ENCODE measurements around the gene NR2F6.
A peak's percentile ranks its signal among the peaks of the same experiment; 100 is the strongest.

The NR2F6 gene

DNA sequence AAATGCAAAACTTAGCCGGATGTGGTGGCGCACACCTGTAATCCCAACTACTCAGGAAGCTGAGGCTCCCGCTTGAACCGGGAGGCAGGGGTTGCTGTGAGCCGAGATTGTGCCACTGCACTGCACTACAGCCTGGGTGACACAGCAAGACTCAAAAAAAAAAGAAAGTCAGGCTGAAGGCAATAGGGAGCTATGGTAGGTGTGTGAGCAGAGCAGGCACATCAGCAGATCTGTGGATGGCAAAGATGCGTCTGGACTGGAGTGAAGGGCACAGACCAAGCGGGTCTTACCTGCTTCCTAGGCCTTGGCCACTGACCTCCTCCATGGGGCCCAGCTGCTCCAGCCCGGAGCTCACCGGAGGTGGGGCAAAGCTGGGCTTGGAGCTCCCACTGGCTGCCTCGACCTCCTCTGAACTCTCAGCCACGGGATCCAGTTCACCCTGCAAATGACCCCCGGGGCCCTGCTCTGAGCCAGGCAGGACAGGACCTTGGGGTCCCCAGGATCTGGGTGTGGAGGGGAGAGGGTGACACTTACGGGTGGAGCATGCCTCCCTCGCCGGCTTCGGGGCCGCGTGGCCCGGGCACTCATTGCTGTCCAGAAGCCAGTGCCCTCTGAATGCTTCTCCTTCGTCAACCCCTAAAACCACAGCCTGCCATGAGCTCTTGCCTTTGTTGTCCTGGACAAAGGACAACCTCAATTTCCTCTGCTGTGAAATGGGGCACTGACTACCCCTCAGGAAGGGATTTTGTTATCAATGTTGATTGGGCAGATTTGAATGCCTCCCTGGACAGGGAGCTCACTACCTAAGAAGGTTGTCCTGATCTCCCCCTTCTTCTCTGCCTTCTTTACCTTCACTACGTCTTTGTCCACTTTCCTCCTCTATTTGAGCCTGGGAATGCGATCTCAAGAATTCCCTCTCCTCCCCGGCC, 18.3 kb upstream of the NR2F6 start:
- DNase-seq: no peak

DNA sequence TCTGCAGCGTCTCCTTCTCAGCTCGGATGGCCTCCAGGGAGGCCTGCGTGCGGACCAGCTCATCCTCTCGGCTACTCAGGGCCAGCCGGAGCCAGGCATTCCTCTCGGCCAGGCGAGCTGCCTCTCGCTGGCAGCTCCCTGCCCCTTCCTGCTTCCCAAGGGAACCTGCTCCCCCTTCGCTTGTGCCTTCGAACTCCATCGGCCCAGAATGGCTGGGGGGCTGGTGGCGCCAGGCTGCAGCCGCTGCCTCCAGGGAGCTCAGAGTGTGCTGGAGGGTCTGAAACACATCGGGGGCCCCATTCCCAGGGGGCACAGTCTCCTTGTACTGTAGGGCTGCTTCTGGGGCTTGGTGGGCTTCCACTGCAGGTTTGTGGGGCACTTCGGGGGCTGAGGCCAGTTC, 16.8 kb upstream of the NR2F6 start:
- DNase-seq: no peak

DNA sequence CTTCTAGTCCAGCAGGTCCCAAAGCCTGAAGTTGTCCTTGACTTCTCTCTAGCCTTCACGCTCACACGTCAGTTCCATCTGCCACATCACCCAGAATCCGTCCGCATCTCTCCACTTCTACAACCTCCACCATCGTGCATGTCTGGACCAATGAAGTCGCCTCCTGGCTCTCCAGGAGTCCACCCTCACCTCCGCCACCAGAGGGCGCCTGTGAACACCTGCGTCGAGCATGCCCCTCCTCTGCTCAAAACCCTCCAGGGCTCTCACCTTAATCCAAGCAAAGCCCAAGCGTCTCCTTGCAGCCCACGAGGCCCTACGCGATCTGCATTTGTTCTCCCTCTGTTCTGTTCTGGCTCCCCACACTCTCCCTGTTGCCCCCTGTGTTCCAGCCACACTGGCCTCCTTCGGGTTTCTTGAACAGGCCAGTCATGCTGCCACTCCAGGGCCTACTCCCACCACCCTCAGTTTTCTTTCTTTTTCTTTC, 15.2 kb upstream of the NR2F6 start:
- DNase-seq: peak; percentile 72 to 90 (median 83)

DNA sequence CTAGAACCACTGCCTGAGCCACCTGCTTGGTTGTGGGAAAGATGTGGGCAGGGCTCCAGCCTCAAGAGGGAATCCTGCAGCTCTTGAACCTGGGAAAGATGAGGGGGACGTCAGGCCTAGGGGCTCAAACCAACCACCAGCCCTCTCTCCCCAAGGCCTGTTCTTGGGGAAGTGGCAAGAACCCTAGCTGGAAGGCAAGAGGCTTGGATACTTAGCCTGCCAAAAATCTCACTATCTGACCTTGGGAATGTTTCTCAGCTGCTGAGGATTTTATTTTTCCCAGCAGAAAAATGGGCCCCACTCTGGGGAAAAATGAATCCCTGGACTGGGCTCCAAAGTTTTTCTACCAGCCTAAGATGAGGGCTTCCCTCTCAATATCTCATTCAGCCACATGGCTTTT, 14.2 kb upstream of the NR2F6 start:
- no peak for DNase-seq

DNA sequence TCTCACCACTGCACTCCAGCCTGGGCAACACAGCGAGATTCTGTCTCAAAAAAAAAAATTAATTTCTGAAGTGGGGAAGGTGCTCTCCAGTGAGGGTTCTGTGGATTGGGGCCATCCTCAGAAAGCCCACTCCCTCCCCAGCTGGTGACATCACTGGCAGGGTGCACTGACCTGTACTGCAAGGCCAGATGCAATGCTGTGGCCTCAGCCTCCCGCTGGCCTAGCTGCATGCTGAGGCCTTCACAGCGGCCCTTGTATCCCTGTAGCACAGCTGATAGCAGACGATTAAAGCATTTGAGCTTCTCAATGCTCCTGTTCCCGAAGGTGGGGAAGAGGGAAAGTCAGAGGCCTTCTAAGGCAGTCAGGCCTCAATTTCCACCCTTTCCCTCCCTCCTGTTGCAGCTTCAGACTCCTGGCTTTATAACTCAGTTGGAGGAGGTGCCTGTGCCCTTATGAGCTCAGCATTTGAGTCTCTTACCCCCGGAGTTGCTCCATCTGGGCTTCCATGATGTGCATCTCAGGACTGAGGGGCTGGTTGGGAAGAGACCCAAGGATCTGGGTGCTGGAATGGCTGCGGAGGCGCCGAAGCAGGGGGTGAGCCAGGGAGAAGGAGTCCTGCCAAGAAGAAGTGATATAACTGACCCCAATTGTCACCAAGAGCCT, 13.5 kb upstream of the NR2F6 start:
- no peak for DNase-seq

DNA sequence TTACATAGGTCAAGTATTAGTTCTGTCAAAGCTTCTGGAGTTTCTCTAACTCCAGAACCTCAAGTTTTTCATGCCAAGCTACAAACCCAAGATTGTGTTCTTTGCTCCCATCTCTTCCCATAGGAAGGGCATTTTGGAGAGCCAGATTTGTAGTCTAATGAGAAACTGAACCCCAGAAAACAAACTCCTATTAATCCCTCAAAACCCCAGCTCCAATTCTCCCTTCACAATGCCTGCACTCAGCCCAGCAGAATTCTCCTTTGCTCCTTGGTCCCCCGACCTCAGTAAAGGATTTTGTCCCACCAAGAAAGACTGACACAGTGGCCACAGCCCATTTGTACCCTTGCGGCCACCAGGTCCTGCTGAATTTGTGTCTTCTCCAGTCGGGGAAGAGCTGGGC, 10.4 kb upstream of the NR2F6 start:
- no peak for DNase-seq

DNA sequence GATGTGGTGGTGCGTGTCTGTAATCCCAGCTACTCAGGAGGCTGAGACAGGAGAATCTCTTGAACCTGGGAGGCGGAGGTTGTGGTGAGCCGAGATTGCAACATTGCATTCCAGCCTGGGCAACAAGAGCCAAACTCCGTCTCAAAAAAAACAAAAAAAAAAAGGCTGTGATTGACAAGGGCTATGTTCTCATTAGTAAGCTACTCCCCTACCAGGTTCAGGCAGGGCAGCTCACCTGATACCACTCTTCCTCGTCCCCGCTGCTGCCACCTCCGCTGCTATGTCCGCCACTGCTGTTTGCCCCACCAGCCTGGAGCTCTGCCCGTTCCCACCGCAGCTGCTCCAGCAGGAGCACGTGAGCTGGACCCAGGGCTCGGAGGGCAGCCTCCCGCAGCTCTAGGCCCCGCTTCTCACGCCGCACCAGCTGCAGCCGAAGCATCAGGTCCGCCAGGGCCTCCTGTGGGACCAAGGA, 9.5 kb upstream of the NR2F6 start:
- no peak for DNase-seq

DNA sequence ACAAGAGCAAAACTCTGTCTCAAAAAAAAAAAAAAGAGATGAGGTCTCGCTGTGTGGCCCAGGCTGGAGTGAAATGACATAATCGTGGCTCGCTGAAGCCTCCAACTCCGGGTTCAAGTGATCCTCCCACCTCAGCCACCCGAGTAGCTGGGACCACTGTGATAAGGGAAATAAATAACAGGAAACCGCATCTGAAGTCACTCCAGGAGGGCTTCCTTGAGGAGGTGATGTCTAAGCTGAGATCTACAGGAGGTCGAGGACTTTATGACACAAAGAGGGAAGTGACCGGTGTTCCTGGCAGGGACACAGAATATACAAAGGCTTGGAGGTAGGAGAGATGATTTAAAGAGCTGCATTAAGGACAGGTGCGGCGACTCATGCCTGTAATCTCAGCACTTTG, 8.9 kb upstream of the NR2F6 start:
- no peak for DNase-seq

DNA sequence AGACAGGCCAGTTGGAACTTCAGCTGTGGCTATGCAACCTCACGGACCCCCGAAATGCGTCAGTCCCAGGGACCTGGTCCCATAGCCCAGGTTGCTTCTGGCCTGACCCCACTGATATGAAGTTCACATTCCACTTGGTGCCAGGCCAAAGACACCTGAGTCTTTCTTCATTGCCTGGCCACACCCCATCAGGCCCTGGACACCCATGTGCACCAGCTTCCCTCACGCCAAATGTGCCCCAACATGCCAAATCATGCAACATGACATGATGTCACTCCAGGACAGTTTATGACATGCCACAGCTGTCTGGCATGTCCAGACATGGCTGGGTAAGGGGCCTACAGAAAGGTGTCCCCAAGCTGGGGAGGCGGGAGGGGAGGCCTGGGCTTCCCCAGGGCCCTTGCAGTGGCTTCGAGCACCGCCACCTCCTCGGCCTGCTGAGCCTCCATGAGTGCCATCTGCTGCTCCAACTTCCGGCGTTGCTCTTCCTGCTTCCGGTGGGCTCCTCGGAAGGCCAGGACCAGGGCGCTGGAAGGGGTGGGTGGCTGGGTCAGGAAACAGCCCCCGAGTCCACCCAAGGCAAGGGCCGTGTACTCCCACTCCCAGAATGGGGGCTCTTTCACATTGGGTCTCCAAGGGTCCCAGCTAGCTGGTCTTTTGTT, 4.3 kb upstream of the NR2F6 start:
- no peak for DNase-seq

DNA sequence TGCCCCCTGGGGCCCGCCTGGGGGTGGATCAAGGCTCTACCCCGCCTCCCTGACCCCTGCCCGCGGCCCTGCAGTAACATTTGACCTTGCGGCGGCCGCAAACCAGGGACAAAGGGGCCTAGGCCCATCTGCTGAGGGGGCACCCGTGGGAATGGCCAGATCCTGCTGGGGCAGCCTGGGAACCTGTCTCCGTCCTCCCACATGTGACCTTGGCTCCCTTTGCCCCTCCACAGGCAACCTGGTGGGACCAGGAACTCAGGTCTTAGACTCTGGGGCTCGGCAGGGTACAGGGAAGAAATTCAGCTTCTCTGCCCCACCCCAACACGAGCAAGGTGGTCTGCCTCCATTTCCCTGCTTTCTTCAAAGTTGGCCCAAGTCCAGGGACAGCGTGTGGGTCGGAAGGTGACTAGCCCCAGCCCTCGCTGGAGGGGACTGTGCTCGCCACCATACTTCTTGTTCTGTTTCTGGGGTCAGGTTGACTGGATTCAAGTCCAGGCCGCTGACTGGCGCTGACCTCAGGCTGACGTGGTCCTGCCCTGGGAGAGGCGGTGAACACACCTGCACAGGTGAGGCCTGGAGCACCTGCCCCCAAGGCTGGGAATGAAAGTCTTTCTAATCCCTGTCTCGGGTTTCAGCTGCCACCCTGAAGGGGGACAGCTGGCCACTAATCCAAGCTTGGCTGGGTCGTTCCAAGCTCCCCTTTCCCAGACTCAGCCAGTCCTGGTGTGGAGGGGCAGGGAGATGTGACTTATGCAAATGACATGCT, 2.5 kb upstream of the NR2F6 start:
- no peak for DNase-seq

DNA sequence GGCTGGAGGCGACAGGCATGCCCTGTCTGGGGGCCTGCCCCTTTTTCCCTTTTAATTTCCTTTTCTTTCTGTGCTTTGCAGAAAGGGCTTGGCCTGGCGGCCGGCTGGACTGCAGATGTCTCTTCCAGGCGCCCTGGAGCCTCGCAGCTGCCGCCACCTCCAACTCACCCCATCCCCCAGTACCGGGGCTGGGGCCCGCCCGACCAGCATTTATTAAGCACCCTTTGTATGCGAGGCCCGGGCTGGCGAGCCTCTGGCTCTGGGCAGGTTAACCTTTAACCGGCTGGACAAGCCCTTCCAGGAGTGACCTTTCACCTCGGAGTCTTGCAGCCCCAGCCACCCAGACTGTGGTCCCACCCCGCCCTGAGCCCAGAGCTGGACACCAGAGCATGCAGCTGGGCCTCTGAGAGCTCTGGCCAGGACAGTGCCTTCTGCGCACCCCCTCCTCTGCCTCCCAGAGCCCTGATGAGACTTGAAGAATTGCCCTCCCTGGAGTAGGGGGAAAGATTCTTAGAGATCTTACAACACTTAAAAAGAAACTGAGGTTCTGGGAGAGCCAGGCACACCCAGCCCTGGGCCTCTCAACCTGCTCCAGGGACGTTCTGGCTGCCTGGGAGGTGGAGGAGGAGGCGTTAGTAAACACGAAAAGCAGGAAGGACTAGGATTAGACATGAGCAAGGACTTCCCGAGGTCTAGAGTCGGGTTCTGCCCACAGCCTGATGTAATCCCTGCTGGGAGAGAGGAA, 1.1 kb upstream of the NR2F6 start:
- no peak for DNase-seq

DNA sequence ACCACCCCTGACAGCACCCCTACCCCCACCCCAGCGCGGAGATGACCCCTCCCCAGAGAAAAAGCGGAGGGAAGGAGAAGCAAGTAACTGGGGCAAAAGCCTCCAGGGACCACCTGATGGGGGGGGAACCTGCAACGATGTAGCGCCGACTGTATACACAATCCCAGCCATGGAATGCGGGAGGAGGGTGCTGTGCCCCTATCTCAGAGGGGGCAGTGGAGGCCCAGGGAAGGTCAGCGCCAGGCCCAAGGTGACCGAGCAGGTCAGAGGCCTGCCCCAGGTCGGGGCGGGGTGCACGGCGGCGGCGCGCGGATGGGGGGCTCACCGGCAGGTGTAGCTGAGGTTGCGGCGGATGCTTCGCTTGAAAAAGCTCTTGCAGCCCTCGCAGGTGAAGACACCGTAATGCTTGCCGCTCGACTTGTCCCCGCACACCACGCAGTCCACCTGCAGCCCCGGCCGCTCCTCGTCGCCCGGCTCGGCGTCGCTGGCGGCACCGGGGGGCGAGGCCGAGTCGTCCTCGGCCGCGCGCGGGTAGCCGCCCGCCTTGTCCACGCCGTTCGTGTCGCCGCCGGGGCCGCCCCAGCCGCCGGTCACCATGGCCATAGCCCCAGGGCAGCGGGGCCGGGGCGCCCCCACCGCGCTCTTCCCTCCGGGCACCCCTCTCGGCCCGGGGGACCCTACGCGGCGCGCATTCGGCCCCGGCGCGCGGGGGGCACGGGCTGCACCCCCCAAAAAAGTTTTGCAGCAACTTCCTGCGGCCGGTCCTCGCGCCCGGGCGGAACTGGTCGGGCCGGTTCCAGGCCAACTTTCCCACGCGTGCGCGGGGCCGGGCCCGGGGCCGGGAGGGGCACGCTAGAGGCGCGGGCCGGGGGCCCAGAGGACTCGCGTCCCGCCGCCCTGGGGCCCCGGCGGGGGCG, 843 bp downstream of the NR2F6 start:
- DNase-seq: no peak

DNA sequence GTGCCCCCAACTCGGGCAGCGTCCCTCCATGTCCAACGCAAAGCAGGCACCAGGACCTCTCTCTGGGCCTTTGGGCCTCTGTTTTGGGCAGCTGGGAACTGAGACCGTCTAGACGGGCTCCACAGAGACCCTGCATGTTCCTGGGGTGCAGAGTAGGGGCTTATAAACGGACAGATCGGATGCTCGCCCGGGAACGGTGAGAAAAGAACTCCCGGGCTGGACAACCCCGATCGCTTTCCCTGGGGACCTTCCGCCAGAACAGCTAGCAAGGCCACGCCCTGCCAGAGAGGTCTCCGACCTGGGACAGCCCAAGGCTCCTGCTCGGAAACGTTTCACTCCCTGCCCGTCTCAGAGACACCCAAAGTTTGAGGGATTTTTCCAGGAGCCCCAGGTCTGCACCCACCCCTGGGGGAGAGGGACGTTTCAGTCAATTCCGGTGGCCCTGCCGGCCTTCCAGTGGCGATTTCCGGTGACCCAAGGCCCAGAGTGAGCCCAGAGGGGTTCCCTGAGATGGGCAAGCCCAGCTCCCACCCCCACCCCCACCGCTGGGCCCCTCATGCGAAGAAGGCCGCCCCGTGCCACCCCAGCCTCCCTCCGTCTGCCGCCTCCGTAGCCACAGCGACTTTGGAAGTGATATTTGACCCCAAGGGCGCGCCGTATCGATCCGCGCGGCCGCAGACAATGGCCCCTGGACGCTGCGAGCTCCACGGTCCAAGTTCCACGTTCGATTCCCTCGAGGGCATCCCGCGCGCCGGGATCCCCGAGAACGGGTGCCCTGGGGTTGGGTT, 1.7 kb downstream of the NR2F6 start:
- DNase-seq: no peak

DNA sequence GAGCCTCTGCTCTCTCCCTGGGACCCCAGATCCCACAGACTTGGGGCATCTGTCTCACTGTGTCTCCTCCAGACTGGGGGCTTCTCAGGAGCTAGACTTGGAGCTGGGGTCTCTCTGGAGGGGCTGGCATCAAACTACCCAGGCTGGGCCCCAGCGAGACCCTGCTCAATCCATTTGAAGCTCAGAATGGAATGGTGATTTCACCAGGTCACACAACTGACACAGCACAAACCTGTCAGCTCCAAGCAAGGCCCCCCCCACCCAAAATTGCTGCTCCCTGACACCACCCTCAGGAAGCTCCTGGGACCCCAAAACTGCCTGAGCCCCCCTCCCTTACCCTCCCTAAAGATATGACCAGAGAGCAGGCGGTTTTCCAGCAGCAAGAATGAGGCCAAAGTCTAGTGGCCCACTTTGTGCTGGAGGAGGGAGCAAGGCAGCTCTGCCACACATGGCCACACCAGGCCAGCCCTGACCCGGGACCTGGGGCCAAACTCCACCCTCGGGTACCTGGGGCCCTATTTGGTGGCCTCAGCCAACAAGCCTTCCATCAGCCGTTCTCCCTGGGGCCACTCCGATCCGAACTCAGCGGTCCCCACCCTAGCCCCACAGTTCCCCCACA, 2.4 kb downstream of the NR2F6 start:
- DNase-seq: no peak

DNA sequence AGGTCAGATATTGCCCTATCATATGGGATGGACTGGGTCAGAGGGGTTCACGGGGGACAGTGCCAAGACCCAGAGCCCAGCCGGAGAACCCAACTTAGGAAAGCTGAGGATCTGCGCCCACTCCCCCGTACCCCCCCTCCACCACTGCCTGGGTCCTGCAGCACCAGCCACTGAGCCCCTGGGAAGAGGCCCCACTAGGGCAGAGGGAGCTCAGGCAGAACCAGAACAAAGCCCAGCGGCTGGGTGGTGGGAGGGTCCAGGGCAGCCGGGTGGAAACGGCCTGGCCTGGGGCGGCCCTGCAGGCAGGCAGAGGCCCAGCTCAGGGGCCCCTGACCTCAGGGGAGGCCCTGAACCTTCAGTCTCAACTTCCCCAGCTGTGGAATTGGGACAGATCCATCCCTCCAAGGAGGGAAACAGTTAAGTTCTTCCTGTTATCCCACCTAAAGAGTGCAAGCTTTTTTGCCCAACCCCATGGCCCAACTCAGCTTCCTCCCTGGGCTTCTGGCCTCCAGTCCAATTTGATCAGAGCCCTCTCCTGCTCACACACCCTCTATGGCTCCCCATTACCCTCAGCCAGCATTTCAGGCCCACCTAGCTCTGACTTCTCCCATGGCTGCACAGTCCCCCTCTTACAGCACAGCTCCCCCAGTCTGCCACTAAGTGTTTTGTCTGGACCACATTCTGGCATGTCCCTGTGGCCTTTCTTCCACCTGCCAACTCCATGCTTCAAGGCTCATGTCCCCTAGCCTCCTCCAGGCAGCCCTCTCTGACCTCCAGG, 3.1 kb downstream of the NR2F6 start:
- no peak for DNase-seq

DNA sequence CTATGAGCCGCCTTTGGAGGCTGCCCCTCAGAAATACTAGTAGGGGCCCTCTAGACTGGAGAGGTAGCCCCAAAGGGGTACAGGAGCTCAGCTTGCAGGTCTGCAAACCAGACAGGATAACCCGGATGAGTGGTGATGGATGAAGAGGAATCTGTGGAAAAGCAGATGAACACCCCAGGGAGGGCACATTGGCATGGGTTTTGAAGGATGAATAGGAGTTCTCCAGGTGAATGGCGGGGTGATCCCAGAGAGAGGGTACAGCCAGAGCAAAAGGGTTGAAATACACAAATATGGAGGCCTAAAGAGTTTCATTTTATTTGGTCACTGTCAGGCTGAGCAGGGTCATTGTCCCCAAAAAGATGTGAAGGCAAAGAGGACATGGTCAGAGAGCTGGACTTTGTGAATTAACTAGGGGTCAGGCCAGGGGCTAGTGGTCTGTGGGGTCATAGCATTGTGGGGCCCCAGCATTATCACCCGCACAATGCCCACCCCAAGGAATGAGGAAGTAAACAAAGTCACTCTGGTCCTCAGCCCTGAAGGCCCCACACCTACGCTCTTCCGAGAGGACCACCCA, 4.8 kb downstream of the NR2F6 start:
- DNase-seq: no peak

DNA sequence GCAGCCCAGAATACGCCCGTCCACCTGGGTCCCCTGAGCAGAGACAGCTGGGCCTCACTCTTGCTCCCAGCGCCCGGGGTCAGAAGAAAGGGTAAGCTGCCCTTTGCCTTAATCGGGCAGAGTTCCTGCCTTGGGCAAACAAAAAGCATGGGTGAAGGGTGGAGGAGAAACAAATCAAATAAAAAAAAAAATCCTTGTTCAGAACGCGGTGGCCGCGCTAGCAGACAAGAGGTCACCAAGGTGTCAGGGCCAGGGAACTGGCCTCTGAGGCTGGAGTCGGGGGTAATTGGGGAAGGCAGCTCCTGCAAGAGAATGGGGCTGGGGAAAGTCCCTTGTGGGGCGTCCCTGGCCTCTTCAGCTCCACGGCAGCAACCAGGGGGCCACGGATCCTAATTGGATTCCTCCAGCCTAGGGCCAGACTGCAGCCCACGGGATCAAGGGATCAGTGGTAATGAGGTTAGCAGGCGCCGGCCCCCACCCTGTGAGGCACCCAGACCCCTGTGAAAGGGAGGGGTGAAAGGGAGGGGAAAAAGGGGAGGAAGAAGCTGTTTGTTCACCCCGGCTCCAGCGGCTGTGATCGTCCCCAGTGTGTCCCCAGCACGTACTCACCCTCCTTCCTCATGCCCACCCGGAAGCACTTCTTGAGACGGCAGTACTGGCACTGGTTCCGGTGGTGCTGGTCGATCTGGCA, 5.5 kb downstream of the NR2F6 start:
- no peak for DNase-seq
